Small intestine (tissue), 7 donors: ENCODE data around the gene TMC5. TPM values are rescaled to one million over a fixed set of nuclear protein-coding genes. Genes with fewer than 3 reads are reported as not detected.
"Not testable (repeated sequence)": the region's sequence is repeated elsewhere in the genome, so short reads cannot be mapped to it uniquely, and the experiment has no call there.

ENCODE experiments used
- DNase-seq, 2 donors: peaks; one replicate each; pipeline versions ENCODE4 v3.0.0 to v3.0.0-alpha.2; 2013
- FAIRE-seq: peaks from 2 replicates; lab custom pipeline; 2012; peaks lifted over from hg19 to GRCh38; lab: Jason Lieb, UNC
- H3K27ac ChIP-seq, 3 donors: one replicate each; pipeline ENCODE4 v1.5.1; 2013; ENCODE audit warnings: low read length in 2 of 3, mild to moderate bottlenecking in 2 of 3, control low read depth in 1 of 3, inconsistent platforms in 1 of 3, low read depth in 1 of 3, moderate library complexity in 1 of 3
- H3K27me3 ChIP-seq, 3 donors: one replicate each; pipeline ENCODE4 v1.6.1; 2013; ENCODE audit warnings: low read length in 3 of 3, inconsistent platforms in 1 of 3; ENCODE audit not compliant: control insufficient read depth in 3 of 3, insufficient read depth in 3 of 3
- H3K36me3 ChIP-seq, 3 donors: one replicate each; pipeline ENCODE4 v1.6.1; 2013; ENCODE audit warnings: low read length in 3 of 3, inconsistent platforms in 1 of 3, low read depth in 1 of 3, mild to moderate bottlenecking in 1 of 3, moderate library complexity in 1 of 3; ENCODE audit not compliant: control insufficient read depth in 3 of 3, insufficient read depth in 2 of 3
- H3K4me1 ChIP-seq, 3 donors: one replicate each; pipeline ENCODE4 v1.6.1; 2013; ENCODE audit warnings: low read length in 2 of 3, inconsistent platforms in 1 of 3, low read depth in 1 of 3, mild to moderate bottlenecking in 1 of 3, moderate library complexity in 1 of 3; ENCODE audit not compliant: control insufficient read depth in 3 of 3, insufficient read depth in 2 of 3
- H3K4me3 ChIP-seq, 3 donors: one replicate each; pipeline ENCODE4 v1.5.1; 2013; ENCODE audit warnings: low read length in 3 of 3, control low read depth in 1 of 3, inconsistent platforms in 1 of 3, low read depth in 1 of 3, mild to moderate bottlenecking in 1 of 3, moderate library complexity in 1 of 3
- H3K9me3 ChIP-seq, 2 donors: one replicate each; pipeline ENCODE4 v1.6.1; 2013; ENCODE audit warnings: low read depth in 1 of 2, low read length in 1 of 2; ENCODE audit not compliant: control insufficient read depth in 2 of 2, insufficient read depth in 1 of 2
- WGBS, 3 donors: extraction: QIAGEN DNeasy Blood & Tissue Kit; methylation state at CpG; one replicate each; pipeline ENCODE4 v1.1.7; 2013; 5-methylcytosine and 5-hydroxymethylcytosine counted together
- polyA plus RNA-seq, 4 donors: library from polyadenylated mRNA; stranded (reverse) in 3 of 4; unstranded in 1 of 4; fragments of 200-250 nt in 3 of 4; fragments of 120-200 nt in 1 of 4; gene quantifications; one replicate each; pipeline versions ENCODE4 v1.2.1 to v1.2.3, GENCODE V29; 2013
- donor health status: healthy with polysubstance abuse.
- donor health status: control.
- donor health status: control.
- donor health status: Bipolar disorder and iron deficiency.
- donor health status: healthy.

TMC5 gene
- polyA plus RNA-seq, 4 donors = 35.2 to 91.6 (median 72.2) TPM

DNA sequence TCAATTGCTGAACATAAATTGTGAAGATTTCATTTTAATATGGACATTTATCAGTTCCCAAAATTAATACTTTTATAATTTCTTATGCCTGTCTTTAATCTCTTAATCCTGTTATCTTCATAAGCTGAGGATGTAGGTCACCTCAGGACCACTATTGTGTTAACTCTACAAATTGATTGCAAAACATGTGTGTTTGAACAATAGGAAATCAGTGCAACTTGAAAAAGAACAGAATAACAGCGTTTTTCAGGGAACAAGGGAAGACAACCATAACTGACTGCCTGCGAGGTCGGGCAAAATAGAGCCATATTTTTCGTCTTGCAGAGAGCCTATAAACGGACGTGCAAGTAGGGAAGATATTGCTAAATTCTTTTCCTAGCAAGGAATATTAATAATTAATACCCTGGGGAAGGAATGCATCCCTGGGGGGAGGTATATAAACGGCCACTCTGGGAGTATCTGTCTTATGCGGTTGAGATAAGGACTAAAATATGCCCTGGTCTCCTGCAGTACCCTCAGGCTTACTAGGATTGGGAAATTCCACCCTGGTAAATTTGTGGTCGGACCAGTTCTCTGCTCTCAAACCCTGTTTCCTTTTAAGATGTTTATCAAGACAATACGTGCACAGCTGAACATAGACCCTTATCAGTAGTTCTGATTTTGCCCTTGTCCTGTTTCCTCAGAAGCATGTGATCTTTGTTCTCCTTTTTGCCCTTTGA is 125.8 kb downstream of the TMC5 start:
- H3K27ac ChIP-seq, H3K27me3 ChIP-seq, FAIRE-seq, DNase-seq, H3K4me3 ChIP-seq, H3K4me1 ChIP-seq, H3K9me3 ChIP-seq: not testable (repeated sequence)
- WGBS, 3 donors = 69 to 79% (median 78%) methylated on average over 10 of the region's 10 CpGs
- peaks cover 4 to 14% (median 8%) of the 10 kb centered on the region in 3 donors for H3K36me3 ChIP-seq

DNA sequence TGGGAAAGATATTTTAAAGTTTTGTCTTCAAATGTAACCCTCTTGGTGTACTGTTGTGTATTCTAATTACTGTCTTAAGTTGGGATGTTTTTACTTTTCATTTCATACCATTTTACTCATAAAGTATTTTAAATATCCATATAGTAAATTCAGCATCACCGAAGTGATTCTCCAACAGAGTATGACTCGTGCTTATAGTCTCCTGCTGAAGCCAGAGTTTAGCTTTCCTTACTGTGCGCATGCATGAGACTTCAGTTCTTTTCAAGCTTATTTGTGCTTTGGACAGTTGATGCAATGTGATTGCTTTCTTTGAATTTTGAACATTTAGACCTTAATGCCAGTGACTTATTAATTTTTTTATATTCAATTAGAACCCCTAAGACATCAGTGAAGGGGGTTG is 130.5 kb downstream of the TMC5 start:
- H3K27me3 ChIP-seq = no peaks in the 10 kb centered on the region
- H3K4me1 ChIP-seq = no peaks in the 10 kb centered on the region
- H3K36me3 ChIP-seq = peaks cover 4 to 11% (median 5%) of the 10 kb centered on the region in 3 donors
- H3K4me3 ChIP-seq = no peak overlapping the region
- DNase-seq (no peak), FAIRE-seq (no peak)
- H3K9me3 ChIP-seq = no peaks in the 10 kb centered on the region
- 92 to 96% (median 96%) methylated on average over 3 of the region's 3 CpGs for WGBS, 3 donors
- H3K27ac ChIP-seq = no peak overlapping the region

Other genes with a start within 250 kb of the TMC5 start
- gene SYT17, start 249.6 kb upstream of the TMC5 start, polyA plus RNA-seq = 1 to 10 TPM; 1.8 to 7.1 (median 3.3) TPM
- gene CLEC19A, start 132.2 kb upstream of the TMC5 start, polyA plus RNA-seq = not detected
- 10 to 100 TPM; 29.7 to 70.8 (median 38.9) TPM for gene GDE1, start 104.2 kb downstream of the TMC5 start, polyA plus RNA-seq
- 10 to 100 TPM in 1 of 4 donors, 1 to 10 TPM in 3; 2.0 to 16.7 (median 4.0) TPM for gene CCP110, start 106.1 kb downstream of the TMC5 start, polyA plus RNA-seq
- 10 to 100 TPM; 15.1 to 53.4 (median 27.2) TPM for gene VPS35L, start 137.8 kb downstream of the TMC5 start, polyA plus RNA-seq